Measurements from ENCODE around the gene SLAMF8. TPM values are rescaled to one million over a fixed set of nuclear protein-coding genes. Genes with fewer than 3 reads are reported as not detected.

SLAMF8 gene
- total RNA-seq, 6 donors from 2014 or later = 4.1 to 50.3 (median 27.6) TPM

DNA sequence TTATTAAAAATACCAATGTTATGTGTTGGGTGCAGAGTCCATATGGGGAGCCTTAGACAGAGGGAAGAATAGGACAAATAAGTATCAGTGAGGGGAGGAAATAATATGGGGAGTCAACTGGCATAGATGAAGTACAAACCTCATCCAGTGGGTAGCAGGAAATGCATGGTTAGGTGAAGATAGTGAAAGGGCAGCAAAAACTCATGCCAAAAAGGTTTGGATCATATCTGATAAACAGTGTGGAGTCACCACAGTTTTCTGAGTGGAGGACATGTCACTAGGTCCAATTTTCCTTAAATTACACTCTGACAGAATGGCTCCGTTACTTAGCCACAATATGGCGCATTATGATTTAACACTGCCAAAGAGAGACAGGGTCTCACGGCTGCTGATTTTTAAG is 35.6 kb upstream of the SLAMF8 start:
- DNase-seq = no peak
- no peaks in the 10 kb centered on the region for H3K27me3 ChIP-seq
- WGBS, 2 donors = 60 to 65% methylated on average over 3 of the region's 3 CpGs

DNA sequence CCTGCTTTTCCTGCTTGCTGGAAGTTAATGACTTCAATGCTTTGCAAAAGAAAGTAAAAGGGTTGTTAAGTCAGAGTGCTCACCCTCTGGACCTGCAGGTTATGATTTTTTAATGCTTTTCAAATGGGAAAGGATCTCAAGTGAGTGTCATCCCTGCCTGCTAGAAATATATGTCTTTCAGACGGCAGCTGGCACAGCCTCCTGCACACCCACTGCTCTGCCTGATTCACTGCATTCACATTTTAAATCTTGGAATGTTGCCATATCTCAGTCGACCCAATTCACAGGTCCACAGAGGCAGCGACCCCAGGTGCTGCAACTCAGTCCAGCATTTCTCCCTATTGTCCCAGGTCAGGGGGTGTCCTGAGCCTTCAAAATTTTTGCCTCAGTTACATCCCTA is 35.2 kb upstream of the SLAMF8 start:
- Histone ChIP-seq H3K27ac (no peak overlapping the region), H3K4me1 (no peaks in the 10 kb centered on the region), H3K9me3 (no peaks in the 10 kb centered on the region), H3K4me3 (no peak overlapping the region), H3K36me3 (no peaks in the 10 kb centered on the region), H3K27me3 (no peaks in the 10 kb centered on the region)
- no peak for ATAC-seq (ENCODE audit: low FRiP score in 2 of 2)
- WGBS, 2 donors = 17 to 48% methylated on average over 3 of the region's 3 CpGs
- TF ChIP-seq, protein P1, sequence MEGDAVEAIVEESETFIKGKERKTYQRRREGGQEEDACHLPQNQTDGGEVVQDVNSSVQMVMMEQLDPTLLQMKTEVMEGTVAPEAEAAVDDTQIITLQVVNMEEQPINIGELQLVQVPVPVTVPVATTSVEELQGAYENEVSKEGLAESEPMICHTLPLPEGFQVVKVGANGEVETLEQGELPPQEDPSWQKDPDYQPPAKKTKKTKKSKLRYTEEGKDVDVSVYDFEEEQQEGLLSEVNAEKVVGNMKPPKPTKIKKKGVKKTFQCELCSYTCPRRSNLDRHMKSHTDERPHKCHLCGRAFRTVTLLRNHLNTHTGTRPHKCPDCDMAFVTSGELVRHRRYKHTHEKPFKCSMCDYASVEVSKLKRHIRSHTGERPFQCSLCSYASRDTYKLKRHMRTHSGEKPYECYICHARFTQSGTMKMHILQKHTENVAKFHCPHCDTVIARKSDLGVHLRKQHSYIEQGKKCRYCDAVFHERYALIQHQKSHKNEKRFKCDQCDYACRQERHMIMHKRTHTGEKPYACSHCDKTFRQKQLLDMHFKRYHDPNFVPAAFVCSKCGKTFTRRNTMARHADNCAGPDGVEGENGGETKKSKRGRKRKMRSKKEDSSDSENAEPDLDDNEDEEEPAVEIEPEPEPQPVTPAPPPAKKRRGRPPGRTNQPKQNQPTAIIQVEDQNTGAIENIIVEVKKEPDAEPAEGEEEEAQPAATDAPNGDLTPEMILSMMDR (IDR thresholded peaks at IDR 0.05) = no peak
- TF ChIP-seq EP300 (IDR thresholded peaks at IDR 0.05) (no peak), POLR2A (IDR thresholded peaks at IDR 0.05) (no peak), POLR2AphosphoS5 (IDR thresholded peaks at IDR 0.05) (no peak)
- no peak for DNase-seq

More for the DNA sequence above, 35.6 kb upstream of the SLAMF8 start:
- TF ChIP-seq POLR2AphosphoS5 (IDR thresholded peaks at IDR 0.05) (no peak), POLR2A (IDR thresholded peaks at IDR 0.05) (no peak)
- Histone ChIP-seq H3K36me3 (no peaks in the 10 kb centered on the region), H3K4me1 (no peaks in the 10 kb centered on the region), H3K9me3 (no peaks in the 10 kb centered on the region), H3K27ac (no peak overlapping the region), H3K4me3 (no peak overlapping the region)
- ATAC-seq (ENCODE audit: low FRiP score in 2 of 2) = no peak

- Histone ChIP-seq H3K4me3 (no peak overlapping the region), H3K27me3 (no peaks in the 10 kb centered on the region), H3K36me3 (no peaks in the 10 kb centered on the region), H3K27ac (no peak overlapping the region), H3K4me1 (peaks cover 0 to 4% (median 0%) of the 10 kb centered on the region in 4 donors), H3K9me3 (no peaks in the 10 kb centered on the region)
- TF ChIP-seq, protein P1 (IDR thresholded peaks at IDR 0.05) = no peak
- TF ChIP-seq POLR2AphosphoS5 (IDR thresholded peaks at IDR 0.05) (no peak), EP300 (IDR thresholded peaks at IDR 0.05) (no peak), POLR2A (IDR thresholded peaks at IDR 0.05) (no peak)
- WGBS, 2 donors = 55% methylated on average over 5 of the region's 5 CpGs
- ATAC-seq (ENCODE audit: low FRiP score in 2 of 2) = no peak
- DNase-seq = no peak
Observed at GRCh38 chr1:159795534-159795933, 31.1 kb upstream of the SLAMF8 start.

DNA sequence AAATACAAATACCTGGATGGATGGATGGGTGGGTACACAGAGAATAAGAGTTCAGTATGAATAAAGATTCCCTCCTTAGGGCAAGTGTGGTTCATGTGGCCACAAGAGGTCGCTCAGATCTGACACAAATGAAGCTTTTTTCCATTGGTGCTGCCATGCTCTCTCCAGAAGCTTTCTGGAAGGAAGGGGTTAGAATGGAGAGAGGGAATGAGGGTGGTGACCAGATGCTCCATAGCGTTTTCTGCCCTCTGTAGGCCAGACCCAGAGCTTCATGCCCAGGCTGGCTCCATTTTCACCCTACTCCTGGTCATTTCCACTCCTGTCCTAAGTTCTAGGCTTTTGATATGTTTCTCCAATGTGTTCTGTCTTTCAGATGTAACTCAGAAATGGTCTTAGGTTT is 27.8 kb upstream of the SLAMF8 start:
- Histone ChIP-seq H3K9me3 (no peaks in the 10 kb centered on the region), H3K4me1 (peaks cover 0 to 9% (median 3%) of the 10 kb centered on the region in 4 donors), H3K27ac (no peak overlapping the region), H3K36me3 (no peaks in the 10 kb centered on the region), H3K27me3 (no peaks in the 10 kb centered on the region), H3K4me3 (no peak overlapping the region)
- DNase-seq (peak in 1 of 2 donors; percentile 65), ATAC-seq (ENCODE audit: low FRiP score in 2 of 2) (peak; percentile 79 to 92)
- no peak for TF ChIP-seq EP300 (IDR thresholded peaks at IDR 0.05)
- TF ChIP-seq POLR2A (IDR thresholded peaks at IDR 0.05) = no peak
- TF ChIP-seq, protein P1 (IDR thresholded peaks at IDR 0.05) = peak; percentile 58 to 87 (median 78)
- TF ChIP-seq POLR2AphosphoS5 (IDR thresholded peaks at IDR 0.05) = no peak
- 2 to 7% methylated on average over 2 of the region's 2 CpGs for WGBS, 2 donors

GRCh38 chr1:159799446-159799985 is 27.2 kb upstream of the SLAMF8 start:
- peaks cover 0 to 9% (median 4%) of the 10 kb centered on the region in 4 donors for H3K4me1 ChIP-seq
- ATAC-seq (ENCODE audit: low FRiP score in 2 of 2) (no peak), DNase-seq (no peak)
- no peak overlapping the region for H3K27ac ChIP-seq
- TF ChIP-seq POLR2AphosphoS5 (IDR thresholded peaks at IDR 0.05) (no peak), POLR2A (IDR thresholded peaks at IDR 0.05) (no peak), EP300 (IDR thresholded peaks at IDR 0.05) (no peak)
- TF ChIP-seq, protein P1 (IDR thresholded peaks at IDR 0.05) = no peak
- no peaks in the 10 kb centered on the region for H3K36me3 ChIP-seq
- H3K27me3 ChIP-seq = no peaks in the 10 kb centered on the region
- H3K9me3 ChIP-seq = no peaks in the 10 kb centered on the region
- H3K4me3 ChIP-seq = no peak overlapping the region
- WGBS, 2 donors = 84 to 94% methylated on average over 4 of the region's 4 CpGs

Measured in upper lobe of left lung (tissue), 6 donors.